ENCODE data around the gene FIGLA. TPM values are rescaled to one million over a fixed set of nuclear protein-coding genes. Genes with fewer than 3 reads are reported as not detected.
"Not testable (repeated sequence)": the region's sequence is repeated elsewhere in the genome, so short reads cannot be mapped to it uniquely, and the experiment has no call there.

Gene FIGLA
- total RNA-seq, 4 donors from 2014 or later, result not detected

- no peak for DNase-seq
- Histone ChIP-seq H3K36me3 (no peaks in the 10 kb centered on the region), H3K27ac (no peak overlapping the region), H3K4me1 (no peaks in the 10 kb centered on the region), H3K4me3 (no peak overlapping the region), H3K9me3 (no peaks in the 10 kb centered on the region), H3K27me3 (no peaks in the 10 kb centered on the region)
- no peak for TF ChIP-seq CTCF (IDR thresholded peaks at IDR 0.05)
- no peak for TF ChIP-seq POLR2A (IDR thresholded peaks at IDR 0.05)
- intact Hi-C loops (cut with DNase I; ENCODE audit: low total_unique reads), result no loop called here
Observed at GRCh38 chr2:70801607-70802263, 11.3 kb upstream of the FIGLA start.

DNA sequence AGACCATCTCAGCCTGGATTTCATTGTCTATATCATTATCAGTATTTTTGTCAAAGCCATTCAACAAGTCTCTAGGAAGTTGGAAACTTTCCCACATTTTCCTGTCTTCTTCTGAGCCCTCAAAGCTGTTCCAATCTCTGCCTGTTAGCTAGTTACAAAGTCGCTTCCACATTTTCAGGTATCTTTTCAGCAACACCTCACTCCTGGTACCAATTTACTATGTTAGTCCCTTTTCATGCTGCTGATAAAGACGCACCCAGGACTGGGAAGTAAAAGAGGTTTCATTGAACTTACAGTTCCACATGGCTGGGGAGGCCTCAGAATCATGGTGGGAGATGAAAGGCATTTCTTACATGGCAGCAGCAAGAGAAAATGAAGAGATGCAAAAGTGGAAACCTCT is 9.3 kb upstream of the FIGLA start:
- Histone ChIP-seq H3K9me3 (no peaks in the 10 kb centered on the region), H3K36me3 (no peaks in the 10 kb centered on the region), H3K4me3 (no peak overlapping the region), H3K4me1 (no peaks in the 10 kb centered on the region), H3K27ac (no peak overlapping the region), H3K27me3 (no peaks in the 10 kb centered on the region)
- DNase-seq, result no peak
- TF ChIP-seq POLR2A (IDR thresholded peaks at IDR 0.05) (no peak), CTCF (IDR thresholded peaks at IDR 0.05) (no peak)
- intact Hi-C loops (cut with DNase I; ENCODE audit: low total_unique reads), result no loop called here

- intact Hi-C loops (cut with DNase I; ENCODE audit: low total_unique reads); H3K4me3 ChIP-seq; H3K27me3 ChIP-seq; H3K36me3 ChIP-seq; H3K27ac ChIP-seq; DNase-seq; H3K9me3 ChIP-seq; H3K4me1 ChIP-seq: not testable (repeated sequence)
Observed at GRCh38 chr2:70797996-70798395, 7.6 kb upstream of the FIGLA start.

DNA sequence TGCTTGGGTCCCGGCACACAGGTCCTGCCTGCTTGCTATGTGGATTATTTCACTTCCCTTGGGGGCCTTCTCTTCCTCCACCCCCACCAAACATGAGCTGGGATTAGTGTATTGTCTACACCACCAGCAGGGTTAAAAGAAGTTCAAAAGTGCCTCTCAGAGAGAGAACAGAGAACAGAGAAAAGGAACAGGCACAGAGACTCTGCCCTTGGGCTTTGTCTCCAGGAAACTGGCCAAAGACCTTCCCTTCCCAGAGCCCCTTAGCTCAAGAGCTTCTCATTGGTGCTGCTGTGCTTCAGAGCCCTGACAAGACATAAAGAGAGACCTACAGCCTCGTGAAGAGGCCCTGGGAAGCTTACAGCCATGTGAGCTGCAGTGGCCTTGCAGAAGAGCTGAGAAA is 7.1 kb upstream of the FIGLA start:
- DNase-seq, result no peak
- no peaks in the 10 kb centered on the region for H3K27me3 ChIP-seq
- H3K36me3 ChIP-seq, result no peaks in the 10 kb centered on the region
- H3K4me3 ChIP-seq, result no peak overlapping the region
- intact Hi-C loops (cut with DNase I; ENCODE audit: low total_unique reads), result no loop called here
- H3K27ac ChIP-seq, result no peak overlapping the region
- no peaks in the 10 kb centered on the region for H3K4me1 ChIP-seq
- TF ChIP-seq CTCF (IDR thresholded peaks at IDR 0.05) (no peak), POLR2A (IDR thresholded peaks at IDR 0.05) (no peak)
- H3K9me3 ChIP-seq, result no peaks in the 10 kb centered on the region

- Histone ChIP-seq H3K36me3 (no peaks in the 10 kb centered on the region), H3K27me3 (peaks cover 0 to 5% of the 10 kb centered on the region in 2 donors), H3K9me3 (no peaks in the 10 kb centered on the region), H3K4me1 (no peaks in the 10 kb centered on the region), H3K27ac (no peak overlapping the region), H3K4me3 (no peak overlapping the region)
- no peak for TF ChIP-seq CTCF (IDR thresholded peaks at IDR 0.05)
- TF ChIP-seq POLR2A (IDR thresholded peaks at IDR 0.05), result no peak
- no peak for DNase-seq
- intact Hi-C loops (cut with DNase I; ENCODE audit: low total_unique reads), result no loop called here
Observed at GRCh38 chr2:70796262-70796661, 5.8 kb upstream of the FIGLA start.
